CD4-positive, alpha-beta T cell treated with Interleukin-15 for 1 hour (primary cell): ENCODE results near the gene GID4.

Source experiments
- DNase-seq: peaks from one replicate; pipeline ENCODE4 v3.0.0-alpha.2; 2020

GID4 gene

DNA sequence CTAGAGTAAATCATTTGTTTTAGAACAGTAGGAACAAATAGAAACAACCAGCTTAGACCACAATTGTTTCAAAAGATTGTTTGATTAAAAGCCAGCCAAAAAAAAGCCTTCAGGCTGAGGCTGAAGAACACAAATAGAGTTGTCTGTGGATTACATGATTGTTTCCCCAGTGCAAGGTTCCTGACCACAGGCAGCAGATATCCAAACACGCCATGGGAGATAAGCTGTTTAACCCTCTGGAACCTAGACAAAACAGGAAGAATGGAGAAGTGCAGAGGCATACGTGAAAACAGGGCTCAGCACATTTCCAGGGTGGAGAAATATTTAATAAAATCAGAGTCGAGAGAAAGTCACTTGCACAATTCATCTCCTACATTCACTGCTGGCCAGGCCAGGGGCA lies 21.2 kb upstream of the GID4 start:
- no peak for DNase-seq

DNA sequence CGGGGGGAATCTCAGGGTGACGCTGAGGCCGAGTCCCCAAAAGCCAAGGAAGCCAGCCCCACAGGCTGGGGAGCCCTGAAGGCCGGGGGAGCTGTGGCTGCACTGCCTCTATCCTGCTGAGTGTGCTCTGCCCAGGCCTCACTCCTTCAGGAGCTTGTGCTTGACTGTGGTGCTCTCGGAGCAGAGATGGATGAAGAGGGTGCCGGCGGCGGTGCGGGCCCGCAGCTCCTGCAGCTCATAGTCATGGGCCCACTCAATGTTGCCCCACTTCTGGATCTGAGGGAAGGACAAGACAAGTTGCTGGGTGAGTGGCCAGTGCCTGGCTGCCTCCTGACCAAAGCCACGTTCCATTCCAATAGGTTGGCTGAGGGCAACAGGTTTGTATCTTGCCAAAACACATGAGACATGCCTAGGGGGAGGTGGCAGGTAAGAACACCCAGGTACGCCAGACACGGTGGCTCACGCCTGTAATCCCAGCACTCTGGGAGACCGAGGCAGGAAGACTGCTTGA lies 20.7 kb upstream of the GID4 start:
- no peak for DNase-seq

DNA sequence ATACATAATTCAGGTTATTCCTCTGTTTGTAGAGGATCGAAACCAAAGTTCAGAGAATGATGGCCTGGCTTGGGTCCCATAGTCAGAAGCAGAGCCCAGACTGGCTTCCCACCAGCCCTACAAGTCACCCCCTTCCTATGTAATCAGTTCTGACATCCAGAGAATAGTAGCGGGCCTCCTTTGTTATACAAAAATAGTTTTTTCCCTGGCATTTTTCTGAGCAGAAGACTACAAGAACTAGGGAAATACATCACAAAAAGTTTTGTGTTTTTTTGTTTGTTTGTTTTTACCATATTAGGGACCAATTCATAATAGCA lies 19.4 kb upstream of the GID4 start:
- no peak for DNase-seq

DNA sequence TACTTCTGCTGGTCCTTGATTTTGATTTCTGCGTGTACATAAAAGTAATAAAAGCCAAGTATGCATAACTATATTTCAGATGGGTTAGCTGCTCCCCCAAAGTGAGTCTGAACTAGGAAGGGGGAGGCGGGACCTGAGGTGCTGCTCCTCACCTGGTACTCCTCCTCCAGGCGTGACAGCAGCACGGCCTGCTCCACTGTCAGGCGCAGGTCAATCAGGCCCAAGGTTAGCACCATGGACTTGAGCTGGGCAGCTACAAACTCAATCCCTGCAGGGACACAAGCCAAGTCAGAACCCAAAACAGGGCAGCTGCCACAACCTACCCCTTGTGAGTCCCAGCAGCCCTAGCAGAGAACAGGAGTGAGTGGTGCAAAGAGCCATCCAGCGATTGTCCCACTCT lies 18.2 kb upstream of the GID4 start:
- DNase-seq = no peak

DNA sequence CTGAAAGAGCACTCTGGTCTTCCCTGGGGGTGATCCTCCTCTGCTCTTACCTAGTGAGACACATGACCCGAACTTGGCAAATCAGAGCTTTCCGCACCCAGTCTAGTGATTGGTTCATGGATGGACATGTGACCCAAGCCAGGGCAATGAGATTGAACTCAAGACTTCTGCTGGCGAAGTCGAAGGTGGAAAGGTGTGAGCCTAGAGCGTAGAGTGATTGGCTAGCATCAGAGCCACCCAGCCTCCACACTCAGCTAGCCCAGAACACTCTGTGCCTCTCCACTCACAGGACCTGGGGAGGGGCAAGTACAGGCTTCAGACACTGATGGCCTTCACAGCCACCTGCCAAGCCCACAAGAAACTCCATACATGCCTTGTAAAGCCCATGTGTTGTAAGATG lies 17.8 kb upstream of the GID4 start:
- DNase-seq = no peak

DNA sequence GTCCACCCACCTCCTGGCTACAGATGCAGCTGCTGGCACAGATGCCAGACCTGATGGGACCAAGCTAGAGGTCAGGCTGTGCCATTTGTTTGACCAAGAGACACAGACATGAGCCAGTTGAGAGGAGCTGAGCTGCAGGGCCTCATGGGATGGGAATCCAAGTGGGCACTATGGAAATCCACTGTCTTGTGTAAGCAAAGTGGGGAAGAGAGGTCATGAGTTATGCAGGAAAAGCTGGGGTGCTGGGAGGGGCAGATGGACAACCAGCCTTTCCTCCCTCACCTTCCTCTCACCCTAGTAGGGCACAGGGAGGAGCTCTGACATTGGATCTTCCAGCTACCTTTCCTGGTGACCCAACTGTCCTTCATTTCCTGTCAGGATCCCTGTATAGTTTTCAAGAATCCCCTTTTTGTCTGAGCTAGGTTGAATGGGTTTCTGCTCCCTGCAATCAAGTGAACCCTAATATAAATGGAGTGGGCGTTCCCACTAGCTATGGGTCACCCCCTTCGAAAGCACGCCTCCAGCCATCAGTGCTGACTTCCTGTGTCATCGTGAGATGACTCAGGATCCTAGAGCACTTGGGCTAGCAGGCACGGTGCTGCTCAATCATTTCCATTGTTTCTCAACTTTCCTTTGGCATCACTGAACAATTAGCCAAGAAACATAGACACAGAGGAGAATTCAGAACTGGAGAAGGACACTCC lies 13.8 kb upstream of the GID4 start:
- peak; percentile 62 for DNase-seq

DNA sequence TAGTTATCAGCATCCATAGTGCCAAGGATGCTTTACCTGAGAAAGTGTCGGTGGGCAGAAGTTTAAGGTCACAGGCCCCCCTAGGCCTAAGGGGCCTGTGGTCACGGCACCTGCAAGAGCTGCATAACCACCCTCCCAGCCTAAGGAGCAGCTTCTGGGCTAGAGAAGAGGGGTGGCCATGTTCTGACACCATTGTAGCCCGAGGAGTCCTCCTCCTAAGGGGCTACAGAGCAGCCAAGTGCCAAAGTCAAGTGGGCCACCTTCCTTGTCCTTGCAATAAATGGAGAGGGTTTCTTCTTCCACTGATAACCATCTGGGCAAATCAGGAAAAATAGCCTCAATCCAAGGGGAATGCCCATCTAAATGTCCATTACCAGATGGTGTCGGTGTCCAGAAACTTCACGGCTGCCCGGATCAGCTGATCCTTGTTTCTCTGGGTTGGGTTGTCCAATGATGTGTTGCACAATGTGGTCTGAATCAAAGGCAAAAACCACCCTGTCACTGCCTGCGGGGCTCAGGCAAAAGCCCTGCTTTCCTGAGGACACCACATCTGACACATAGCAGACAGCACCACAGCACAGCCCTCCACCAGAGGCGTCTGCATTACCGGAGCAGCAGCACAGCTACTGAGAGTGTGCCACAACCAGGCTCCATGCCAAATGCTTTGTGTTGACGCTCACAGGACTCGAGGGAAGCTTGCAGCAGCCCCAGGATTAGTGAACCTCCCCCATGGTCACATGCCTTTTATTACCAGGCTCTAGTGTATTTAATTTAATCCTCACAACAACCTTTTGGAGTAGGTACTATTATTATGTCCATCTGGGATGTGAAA lies 13.0 kb upstream of the GID4 start:
- peak; percentile 76 for DNase-seq

DNA sequence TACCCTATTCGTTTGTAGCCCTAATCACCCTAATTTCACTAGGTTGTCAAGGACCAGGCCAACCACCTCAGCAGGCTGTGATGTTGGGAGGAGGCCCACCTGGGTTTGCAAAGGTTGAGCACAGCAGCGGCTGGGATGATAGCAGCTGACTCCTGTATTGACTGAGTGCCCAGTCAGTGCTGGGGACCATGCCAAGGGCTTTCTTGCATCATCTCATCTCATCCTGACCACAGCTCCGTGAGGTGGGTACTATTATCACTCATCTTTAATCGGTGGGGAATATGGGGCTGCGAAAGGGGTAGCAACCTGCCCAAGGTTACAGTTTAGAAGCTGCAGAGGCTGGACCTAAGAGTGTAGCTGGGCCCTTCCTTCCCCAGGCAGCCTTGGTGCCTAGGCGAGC lies 11.9 kb upstream of the GID4 start:
- DNase-seq = no peak

DNA sequence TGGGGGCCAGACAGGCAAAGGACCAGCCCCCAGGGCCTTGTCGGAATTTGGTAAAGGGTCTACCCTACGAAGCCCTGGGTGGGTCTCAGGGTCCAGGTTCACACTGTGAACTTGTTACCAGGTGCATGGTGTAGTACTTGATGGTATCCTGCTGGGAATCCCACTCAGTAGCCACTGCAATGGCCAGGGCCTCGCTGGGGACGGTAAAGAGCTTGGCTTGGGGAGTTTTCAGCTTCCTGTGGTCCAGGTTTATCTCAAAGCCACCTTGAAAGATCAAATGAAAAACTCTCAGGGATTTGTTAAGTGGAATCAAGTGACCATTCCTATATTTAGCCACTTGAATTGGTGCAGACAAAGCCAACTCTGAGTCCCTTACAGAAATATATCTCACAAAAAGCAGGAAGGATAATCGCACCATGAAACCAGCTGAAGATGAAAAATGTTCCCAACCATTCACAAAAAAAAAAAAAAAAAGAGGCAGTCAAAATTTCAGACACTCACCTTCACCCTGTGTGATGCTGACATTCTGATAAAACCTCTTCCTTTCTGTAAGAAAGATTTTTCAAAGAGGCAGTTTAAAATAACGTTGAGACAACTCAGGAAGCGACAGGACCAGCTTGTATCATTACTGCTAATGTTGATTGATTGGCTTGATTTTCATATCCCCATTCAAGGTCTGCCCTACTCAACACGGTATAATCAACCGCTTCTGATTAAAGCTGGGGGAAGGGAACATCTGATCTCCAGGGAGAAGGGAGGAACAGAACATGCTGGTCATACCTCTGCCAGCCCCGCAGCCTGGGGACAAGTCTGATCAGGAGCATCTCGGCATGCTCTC lies 10.9 kb upstream of the GID4 start:
- no peak for DNase-seq

DNA sequence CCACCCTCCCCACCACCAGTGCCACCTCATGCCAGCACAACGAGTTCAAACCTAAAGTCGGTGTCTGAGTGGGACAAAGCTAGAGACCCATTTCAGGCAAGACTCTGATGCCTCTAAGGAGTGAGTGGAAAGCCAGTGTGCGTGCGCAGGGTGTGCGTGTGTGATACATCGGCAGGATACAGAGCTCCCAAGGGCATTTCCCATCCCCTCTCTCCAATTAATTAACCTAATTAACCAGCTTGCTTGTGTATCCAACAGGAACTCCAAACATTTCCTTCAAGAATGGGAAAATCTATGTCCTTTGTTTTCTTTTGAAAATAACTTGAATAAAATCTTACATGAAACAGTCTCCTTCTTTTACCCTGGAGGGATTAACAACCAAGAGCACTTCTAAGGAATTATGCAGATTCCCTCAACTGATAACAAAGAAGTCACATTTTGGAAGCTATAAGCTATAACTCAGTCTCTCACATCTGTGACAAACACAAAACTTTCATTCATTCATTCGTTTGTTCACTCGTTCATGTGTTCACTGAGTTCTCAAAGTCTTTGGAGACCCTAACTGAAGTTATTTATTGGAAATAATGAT lies 10.2 kb upstream of the GID4 start:
- no peak for DNase-seq

DNA sequence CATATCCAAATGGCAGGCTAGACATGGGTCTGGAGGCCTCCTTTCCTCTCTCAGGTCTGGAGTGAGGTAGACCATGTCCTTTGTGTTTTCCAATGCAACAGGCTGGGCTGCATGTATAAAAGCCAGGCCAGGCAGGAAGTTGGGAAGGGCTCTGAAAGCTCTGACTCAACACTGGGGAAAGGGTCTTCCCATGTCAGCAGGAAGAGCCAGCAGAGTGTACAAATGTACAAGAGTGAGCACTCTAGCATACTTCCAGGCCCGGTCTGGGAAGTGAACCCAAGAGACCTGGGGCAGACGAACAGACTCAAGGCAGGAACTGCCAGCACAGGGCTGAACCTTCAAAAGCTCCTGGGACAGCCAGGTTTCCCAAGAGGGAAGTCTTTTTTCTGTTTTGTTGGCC lies 7.3 kb upstream of the GID4 start:
- no peak for DNase-seq

DNA sequence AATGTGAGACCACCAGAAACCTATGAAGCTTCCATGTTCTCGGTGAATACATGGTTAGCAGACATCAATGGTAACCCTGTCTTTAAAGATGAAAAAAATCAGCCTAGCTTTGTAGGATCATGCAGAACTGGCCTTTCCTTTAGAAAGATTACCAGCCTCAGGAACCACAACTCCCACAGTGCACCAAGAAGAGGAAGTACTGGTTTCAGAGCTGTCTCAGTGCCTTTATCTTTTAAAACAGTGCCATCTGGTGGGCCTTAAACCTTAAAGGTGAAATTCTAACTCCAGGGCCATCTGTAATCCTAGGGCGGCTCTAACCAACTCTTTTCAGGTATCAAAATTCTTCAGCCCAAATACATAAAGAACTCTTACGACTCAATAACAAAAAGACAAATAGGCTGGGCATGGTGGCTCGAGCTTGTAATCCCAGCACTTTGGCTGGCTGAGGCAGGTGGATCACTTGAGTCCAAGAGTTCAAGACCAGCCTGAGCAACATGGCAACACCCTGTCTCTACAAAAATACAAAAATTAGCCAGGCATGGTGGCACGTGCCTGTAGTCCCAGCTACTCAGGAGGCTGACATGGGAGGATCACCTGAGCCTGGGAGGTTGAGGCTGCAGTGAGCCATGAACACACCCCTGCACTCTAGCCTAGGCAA lies 5.6 kb upstream of the GID4 start:
- peak; percentile 65 for DNase-seq

DNA sequence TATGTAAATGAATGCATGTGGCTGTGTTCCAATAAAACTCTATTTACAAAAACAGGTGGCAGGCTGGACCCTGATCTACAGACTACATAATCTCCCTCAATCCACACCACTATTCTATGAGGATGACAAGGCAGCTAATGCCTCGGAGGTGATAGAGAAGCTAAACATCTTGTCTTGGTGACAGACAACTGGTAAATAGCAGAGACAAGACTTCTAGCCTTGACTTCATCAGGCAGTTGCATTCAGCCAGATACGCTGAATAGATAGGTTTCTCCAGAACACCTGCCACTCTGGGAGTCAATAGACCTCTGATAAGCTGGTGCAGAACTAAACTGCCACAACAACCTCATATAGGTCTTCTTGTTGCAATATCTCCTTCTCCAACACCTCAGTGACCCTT lies 3.5 kb upstream of the GID4 start:
- DNase-seq = no peak

DNA sequence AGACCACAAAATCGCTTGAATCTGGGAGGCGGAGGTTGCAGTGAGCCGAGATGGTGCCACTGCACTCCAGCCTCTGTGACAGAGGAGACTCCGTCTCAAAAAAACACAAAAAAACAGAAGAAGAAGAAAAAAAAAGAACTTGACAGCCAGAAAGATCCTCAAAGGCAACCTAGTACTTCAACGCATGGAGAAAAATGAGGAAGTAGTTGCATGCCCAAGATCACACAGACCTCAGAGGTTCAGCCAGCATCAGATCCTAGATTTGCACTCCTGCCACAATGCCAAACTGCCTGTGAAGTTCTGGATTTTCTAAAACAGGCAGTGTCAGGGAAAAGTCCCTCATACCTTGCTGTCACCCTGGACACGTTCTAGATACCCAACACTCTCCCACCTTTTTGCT lies 1.7 kb upstream of the GID4 start:
- DNase-seq = no peak

DNA sequence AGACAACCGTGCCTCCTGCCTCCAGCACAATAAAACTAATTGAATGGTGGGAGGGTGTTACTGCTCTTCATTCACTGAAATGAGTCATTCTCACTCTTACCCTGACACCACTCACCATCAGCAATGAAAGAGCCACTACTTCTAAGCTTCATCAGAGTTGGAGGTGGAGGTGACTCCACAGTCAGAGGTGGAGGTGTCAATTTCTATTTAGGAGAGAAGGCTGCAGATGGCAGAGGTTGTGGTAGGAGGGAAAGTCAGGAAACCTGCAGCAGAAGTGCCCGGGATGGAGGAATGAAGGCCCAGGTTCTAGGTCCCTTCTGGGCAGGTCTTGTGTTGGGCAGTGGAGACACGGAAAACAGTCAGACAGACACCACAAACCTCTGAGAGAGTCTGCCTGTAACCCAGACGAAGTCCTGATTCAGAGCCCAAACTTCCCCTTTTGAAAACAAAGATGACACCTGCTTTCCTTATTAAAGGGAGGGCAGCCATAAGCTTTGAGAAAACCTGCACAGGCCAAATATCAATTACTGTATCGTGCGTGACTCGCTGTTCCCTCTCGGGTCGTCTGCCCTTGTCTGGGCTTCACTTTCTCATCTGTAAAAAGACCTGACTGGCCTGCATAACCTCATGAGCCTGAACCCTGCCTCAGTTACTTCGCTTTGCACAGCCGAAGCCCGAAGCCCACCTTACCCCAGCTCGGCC lies 908 bp upstream of the GID4 start:
- DNase-seq = no peak

DNA sequence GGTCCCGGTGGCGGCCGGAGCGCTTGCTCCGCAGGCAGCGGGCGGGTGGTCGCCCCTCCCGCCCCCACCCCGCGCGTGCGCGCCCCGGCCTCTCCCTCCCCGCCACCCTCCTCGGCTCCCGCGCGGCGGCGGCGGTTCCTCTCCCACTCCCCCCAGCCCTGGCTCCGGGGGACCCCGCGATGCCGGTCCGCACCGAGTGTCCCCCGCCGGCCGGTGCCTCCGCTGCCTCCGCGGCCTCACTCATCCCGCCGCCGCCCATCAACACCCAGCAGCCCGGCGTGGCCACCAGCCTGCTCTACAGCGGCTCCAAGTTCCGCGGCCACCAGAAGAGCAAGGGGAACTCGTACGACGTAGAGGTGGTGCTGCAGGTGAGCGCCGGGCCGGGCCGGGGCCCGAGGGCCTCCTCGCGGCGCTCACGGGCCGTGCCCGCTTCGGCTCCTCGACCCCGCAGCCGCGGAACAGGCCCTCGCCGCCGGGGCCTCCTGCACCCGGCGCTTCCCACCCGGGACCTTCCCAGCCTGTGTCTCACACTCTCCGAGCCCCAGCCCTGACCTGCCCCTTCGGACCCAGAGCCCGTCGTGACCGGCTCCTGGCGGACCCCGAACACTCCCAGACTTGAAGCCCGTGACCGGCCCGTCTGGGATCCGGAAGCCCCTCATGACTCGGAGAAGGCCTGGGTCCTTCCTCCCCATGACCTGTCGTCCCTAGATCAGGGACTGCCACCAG lies 490 bp downstream of the GID4 start:
- no peak for DNase-seq

DNA sequence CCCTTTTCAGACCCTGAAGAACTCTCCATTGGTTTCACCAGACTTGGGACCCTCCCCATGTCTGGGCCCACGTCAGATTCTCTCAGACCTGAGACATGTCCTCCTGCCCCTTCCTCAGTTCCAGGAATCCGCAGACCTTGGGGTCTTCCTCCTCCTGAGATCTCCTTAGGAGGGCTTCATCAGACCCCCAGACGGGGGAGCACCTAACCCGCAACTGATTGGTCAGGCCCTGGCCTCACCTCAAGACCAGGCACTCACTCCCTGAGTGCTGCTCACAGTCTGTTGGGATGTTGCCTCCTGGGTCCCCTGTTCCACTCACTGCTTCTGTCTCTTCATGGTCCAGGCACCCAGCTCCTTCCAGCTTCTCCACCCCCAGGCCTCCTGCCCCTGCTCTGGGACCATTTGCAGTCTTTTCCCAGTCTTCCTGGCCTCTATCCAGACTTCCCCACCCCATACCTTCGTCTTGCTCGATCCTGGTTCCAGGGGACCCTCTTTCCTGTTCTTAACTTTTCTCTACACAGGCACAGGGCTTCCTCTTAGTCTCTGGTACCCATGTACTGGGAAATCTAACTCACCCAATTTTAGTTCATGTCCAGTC lies 1.2 kb downstream of the GID4 start:
- no peak for DNase-seq

DNA sequence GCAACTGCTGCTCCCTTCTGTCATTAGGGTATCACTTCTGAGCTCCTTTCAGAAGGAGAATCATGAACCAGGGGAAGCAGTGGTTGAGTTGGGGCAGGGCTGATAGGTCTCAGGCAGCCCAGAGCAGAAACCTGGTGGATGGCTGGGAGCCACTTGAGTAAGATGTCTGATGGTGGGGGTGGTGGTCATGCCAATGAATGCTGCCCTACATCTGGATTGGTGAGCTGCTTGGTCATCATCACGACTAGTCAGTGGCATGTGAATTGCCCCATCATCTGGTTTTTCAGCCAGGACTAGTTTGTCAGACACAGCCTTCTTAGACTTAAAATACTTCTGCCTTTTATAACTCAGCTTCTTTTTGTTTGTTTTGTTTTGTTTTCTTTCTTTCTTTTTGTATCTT lies 2.6 kb downstream of the GID4 start:
- DNase-seq = no peak

DNA sequence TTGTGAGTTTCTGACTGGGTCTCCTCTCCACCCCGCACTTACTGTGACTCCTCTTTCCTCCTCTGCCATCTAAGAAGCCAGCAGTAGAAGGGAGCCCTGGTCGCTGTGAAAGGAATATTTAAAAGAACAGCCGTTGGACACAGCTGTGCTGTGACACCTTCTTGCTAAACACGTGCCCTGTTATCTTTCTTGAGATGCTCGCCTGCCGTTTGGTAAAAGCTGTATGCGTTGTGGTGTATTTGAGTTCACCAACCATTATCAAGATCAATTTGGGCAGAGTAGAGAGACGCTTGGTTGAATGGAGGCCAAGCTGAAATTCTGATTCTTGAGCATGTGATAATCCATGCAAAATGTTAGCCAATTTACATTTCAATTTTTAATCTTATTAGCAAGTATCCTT lies 3.8 kb downstream of the GID4 start:
- no peak for DNase-seq

DNA sequence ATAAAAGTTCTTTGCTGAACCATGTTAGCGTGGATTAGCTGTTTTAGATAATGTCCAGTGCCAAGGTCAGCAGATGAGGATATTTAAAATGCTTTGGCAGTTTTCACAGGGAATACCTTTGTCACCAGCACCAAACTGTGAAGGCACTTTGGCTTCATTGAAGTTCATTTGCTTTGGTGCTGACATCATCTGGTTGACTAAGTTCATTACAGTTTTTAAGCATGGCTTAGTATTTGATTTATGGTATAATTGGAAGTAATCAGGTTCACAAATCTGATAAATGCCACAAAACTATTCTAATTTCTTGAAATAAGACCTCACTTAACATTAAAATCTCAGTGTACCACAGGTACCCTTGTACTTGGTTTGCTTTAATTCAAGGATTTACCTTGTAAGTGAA lies 4.3 kb downstream of the GID4 start:
- DNase-seq = no peak

DNA sequence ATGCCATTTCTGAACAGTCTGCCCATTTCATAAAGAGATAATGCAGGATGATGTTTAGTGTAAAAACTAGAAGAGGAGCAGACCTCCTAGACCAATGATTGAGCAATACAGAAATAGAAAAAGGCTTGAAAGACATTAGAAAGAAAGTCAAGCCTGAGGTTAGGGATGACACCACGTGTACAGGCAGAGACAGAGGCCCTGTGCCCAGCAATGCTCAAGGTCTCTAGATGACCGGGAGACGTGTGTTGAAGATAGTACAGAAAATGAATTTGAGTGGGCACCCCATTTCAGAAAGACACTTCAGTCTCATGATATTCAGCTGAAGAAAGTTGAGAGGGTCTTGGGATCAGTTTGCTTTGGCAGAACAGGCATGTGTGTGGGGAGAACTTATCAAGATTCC lies 5.4 kb downstream of the GID4 start:
- DNase-seq = no peak
